HCT116 (cell line): ENCODE results near the gene SGCB.

Source experiments
- CBX3 ChIP-seq: IDR thresholded peaks from 2 replicates; pipeline ENCODE4 v1.6.1; 2012; ENCODE audit warnings: low read depth
- CEBPB ChIP-seq: IDR thresholded peaks from 2 replicates; pipeline ENCODE4 v1.6.1; 2012; ENCODE audit warnings: low read depth
- EZH2 ChIP-seq: fragments of 200-600 bp; sonication (generic); IDR thresholded peaks from 2 replicates; pipeline ENCODE4 v1.6.1; 2017; ENCODE audit warnings: antibody characterized with exemption, mixed run types
- EZH2phosphoT487 ChIP-seq: fragments of 200-600 bp; IDR thresholded peaks from 2 replicates; pipeline ENCODE4 v1.6.1; 2018; ENCODE audit warnings: antibody characterized with exemption, borderline replicate concordance
- POLR2A ChIP-seq: IDR thresholded peaks from 2 replicates; pipeline ENCODE4 v1.7.0; 2011; ENCODE audit warnings: borderline replicate concordance; ENCODE audit not compliant: insufficient read depth, insufficient read length; ENCODE audit errors: extremely low read depth
- POLR2AphosphoS5 ChIP-seq: IDR thresholded peaks from 2 replicates; pipeline ENCODE4 v1.6.1; 2011; ENCODE audit warnings: mild to moderate bottlenecking, low read depth, low read length, moderate library complexity
- RAD21 ChIP-seq: IDR thresholded peaks from 2 replicates; pipeline ENCODE4 v1.6.1; 2012; ENCODE audit warnings: low read depth, mild to moderate bottlenecking
- SIN3A ChIP-seq: IDR thresholded peaks from 2 replicates; pipeline ENCODE4 v1.6.1; 2012; ENCODE audit warnings: low read depth
- YY1 ChIP-seq: IDR thresholded peaks from 2 replicates; pipeline ENCODE4 v1.6.1; 2011; ENCODE audit warnings: low read length, low read depth, moderate library complexity, mild to moderate bottlenecking; ENCODE audit not compliant: insufficient replicate concordance; ENCODE audit errors: extremely low read depth
- ZBTB33 ChIP-seq: IDR thresholded peaks from 2 replicates; pipeline ENCODE4 v1.6.1; 2011; ENCODE audit warnings: mild to moderate bottlenecking, low read length, moderate library complexity; ENCODE audit not compliant: insufficient replicate concordance; ENCODE audit errors: extremely low read depth
- ZFX ChIP-seq: fragments of 450-650 bp; IDR thresholded peaks from 2 replicates; pipeline ENCODE4 v1.6.1; 2017
- TF ChIP-seq, protein P1 (sequence below), 3 experiments: fragments of 200-600 bp in 1 of 3; sonication (generic) in 1 of 3; IDR thresholded peaks in 2 of 3; conservative IDR thresholded peaks in 1 of 3; 2 replicates each; pipeline ENCODE4 v1.5.1; 2012 to 2017; ENCODE audit warnings: low read depth in 2 of 3, low read length in 2 of 3, antibody characterized with exemption in 1 of 3, borderline replicate concordance in 1 of 3, control low read depth in 1 of 3, mild to moderate bottlenecking in 1 of 3, mixed read lengths in 1 of 3, mixed run types in 1 of 3, moderate library complexity in 1 of 3; ENCODE audit not compliant: insufficient read depth in 1 of 3

- TF ChIP-seq, protein P1, sequence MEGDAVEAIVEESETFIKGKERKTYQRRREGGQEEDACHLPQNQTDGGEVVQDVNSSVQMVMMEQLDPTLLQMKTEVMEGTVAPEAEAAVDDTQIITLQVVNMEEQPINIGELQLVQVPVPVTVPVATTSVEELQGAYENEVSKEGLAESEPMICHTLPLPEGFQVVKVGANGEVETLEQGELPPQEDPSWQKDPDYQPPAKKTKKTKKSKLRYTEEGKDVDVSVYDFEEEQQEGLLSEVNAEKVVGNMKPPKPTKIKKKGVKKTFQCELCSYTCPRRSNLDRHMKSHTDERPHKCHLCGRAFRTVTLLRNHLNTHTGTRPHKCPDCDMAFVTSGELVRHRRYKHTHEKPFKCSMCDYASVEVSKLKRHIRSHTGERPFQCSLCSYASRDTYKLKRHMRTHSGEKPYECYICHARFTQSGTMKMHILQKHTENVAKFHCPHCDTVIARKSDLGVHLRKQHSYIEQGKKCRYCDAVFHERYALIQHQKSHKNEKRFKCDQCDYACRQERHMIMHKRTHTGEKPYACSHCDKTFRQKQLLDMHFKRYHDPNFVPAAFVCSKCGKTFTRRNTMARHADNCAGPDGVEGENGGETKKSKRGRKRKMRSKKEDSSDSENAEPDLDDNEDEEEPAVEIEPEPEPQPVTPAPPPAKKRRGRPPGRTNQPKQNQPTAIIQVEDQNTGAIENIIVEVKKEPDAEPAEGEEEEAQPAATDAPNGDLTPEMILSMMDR (IDR thresholded peaks at IDR 0.05 in 2 of 3, conservative IDR thresholded peaks at IDR 0.05 in 1 of 3; ENCODE audit: borderline replicate concordance in 1 of 3, insufficient read depth in 1 of 3, low read depth in 2 of 3, low read length in 2 of 3) = no peak
- no peak for TF ChIP-seq POLR2AphosphoS5
- no peak for TF ChIP-seq POLR2A
- TF ChIP-seq ZFX = no peak
- TF ChIP-seq EZH2 = no peak
- no peak for TF ChIP-seq CEBPB
- no peak for TF ChIP-seq YY1
- no peak for TF ChIP-seq SIN3A
- no peak for TF ChIP-seq ZBTB33
- no peak for TF ChIP-seq RAD21
- no peak for TF ChIP-seq EZH2phosphoT487
- TF ChIP-seq CBX3 = no peak
These were observed 31.5 kb upstream of the SGCB start for GRCh38 chr4:52069571-52069970.
